Ishikawa (cell line): Measurements from ENCODE around the gene GSTO2.

Experiments used
- CEBPB ChIP-seq: IDR thresholded peaks from 2 replicates; pipeline ENCODE4 v1.6.1; 2012
- CREB1 ChIP-seq: IDR thresholded peaks from 2 replicates; pipeline ENCODE4 v1.6.1; 2012; ENCODE audit warnings: low read depth
- EGR1 ChIP-seq: IDR thresholded peaks from 2 replicates; pipeline ENCODE4 v1.6.1; 2012
- EP300 ChIP-seq: IDR thresholded peaks from 2 replicates; pipeline ENCODE4 v1.6.1; 2012; ENCODE audit warnings: borderline replicate concordance
- FOXM1 ChIP-seq: IDR thresholded peaks from 2 replicates; pipeline ENCODE4 v1.6.1; 2012; ENCODE audit warnings: low read depth, borderline replicate concordance
- MAX ChIP-seq: IDR thresholded peaks from 2 replicates; pipeline ENCODE4 v1.6.1; 2012
- NFIC ChIP-seq: IDR thresholded peaks from 2 replicates; pipeline ENCODE4 v1.6.1; 2012
- RAD21 ChIP-seq: IDR thresholded peaks from 2 replicates; pipeline ENCODE4 v1.6.1; 2012; ENCODE audit warnings: low read depth
- TAF1 ChIP-seq: IDR thresholded peaks from 2 replicates; pipeline ENCODE4 v1.6.1; 2012; ENCODE audit warnings: low read depth, mild to moderate bottlenecking
- TCF12 ChIP-seq: IDR thresholded peaks from 2 replicates; pipeline ENCODE4 v1.6.1; 2012; ENCODE audit warnings: low read depth
- TEAD4 ChIP-seq: IDR thresholded peaks from 2 replicates; pipeline ENCODE4 v1.6.1; 2012
- USF1 ChIP-seq: IDR thresholded peaks from 2 replicates; pipeline ENCODE4 v1.6.1; 2012
- YY1 ChIP-seq: IDR thresholded peaks from 2 replicates; pipeline ENCODE4 v1.6.1; 2012; ENCODE audit warnings: low read depth
- ZBTB7A ChIP-seq: IDR thresholded peaks from 2 replicates; pipeline ENCODE4 v1.6.1; 2012; ENCODE audit warnings: low read depth
- TF ChIP-seq, protein P1 (sequence below): IDR thresholded peaks from 2 replicates; pipeline ENCODE4 v1.6.1; 2012; ENCODE audit warnings: low read depth, mild to moderate bottlenecking

Gene GSTO2

GRCh38 chr10:104258209-104258608 lies 10.8 kb upstream of the GSTO2 start:
- TF ChIP-seq CEBPB (no peak), CREB1 (no peak), RAD21 (no peak), USF1 (no peak), TAF1 (no peak), EGR1 (no peak), YY1 (no peak), TCF12 (no peak), ZBTB7A (no peak), EP300 (no peak), MAX (no peak), NFIC (no peak), FOXM1 (no peak), TEAD4 (no peak)
- TF ChIP-seq, protein P1, sequence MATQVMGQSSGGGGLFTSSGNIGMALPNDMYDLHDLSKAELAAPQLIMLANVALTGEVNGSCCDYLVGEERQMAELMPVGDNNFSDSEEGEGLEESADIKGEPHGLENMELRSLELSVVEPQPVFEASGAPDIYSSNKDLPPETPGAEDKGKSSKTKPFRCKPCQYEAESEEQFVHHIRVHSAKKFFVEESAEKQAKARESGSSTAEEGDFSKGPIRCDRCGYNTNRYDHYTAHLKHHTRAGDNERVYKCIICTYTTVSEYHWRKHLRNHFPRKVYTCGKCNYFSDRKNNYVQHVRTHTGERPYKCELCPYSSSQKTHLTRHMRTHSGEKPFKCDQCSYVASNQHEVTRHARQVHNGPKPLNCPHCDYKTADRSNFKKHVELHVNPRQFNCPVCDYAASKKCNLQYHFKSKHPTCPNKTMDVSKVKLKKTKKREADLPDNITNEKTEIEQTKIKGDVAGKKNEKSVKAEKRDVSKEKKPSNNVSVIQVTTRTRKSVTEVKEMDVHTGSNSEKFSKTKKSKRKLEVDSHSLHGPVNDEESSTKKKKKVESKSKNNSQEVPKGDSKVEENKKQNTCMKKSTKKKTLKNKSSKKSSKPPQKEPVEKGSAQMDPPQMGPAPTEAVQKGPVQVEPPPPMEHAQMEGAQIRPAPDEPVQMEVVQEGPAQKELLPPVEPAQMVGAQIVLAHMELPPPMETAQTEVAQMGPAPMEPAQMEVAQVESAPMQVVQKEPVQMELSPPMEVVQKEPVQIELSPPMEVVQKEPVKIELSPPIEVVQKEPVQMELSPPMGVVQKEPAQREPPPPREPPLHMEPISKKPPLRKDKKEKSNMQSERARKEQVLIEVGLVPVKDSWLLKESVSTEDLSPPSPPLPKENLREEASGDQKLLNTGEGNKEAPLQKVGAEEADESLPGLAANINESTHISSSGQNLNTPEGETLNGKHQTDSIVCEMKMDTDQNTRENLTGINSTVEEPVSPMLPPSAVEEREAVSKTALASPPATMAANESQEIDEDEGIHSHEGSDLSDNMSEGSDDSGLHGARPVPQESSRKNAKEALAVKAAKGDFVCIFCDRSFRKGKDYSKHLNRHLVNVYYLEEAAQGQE, result no peak

GRCh38 chr10:104259456-104259855 lies 9.5 kb upstream of the GSTO2 start:
- TF ChIP-seq ZBTB7A (no peak), EP300 (no peak), USF1 (no peak), TCF12 (no peak), MAX (no peak), RAD21 (no peak), CREB1 (no peak), CEBPB (no peak), TEAD4 (no peak), EGR1 (no peak), TAF1 (no peak), YY1 (no peak), NFIC (no peak)
- TF ChIP-seq, protein P1, result no peak

- TF ChIP-seq YY1, result no peak
Observed at GRCh38 chr10:104259999-104260774, 8.8 kb upstream of the GSTO2 start.

GRCh38 chr10:104260775-104261115 lies 8.2 kb upstream of the GSTO2 start:
- TF ChIP-seq RAD21 (no peak), CREB1 (no peak)

DNA sequence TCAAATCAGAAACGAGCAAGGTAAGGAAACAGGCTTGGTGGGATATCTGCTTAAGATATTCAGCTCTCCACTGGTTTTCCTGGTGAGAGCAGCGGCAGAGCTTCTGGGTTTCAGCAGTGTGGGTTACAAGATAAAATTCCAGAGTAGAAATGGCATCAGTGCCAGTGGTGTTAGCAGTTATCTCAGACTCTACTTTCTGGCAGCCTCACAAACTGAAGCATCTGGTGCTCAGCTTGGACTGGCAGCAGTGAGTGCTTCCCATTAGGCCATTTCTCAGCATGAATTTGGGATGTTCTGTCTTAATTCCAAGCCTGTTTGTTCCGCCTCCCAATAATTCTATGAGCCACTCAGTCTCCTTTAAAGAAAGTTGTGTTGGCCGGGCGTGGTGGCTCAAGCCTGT lies 6.9 kb upstream of the GSTO2 start:
- TF ChIP-seq CREB1 (no peak), MAX (no peak), FOXM1 (no peak), TAF1 (no peak), RAD21 (no peak), TEAD4 (no peak), EP300 (no peak), NFIC (no peak), USF1 (no peak), YY1 (no peak), CEBPB (no peak), EGR1 (no peak), TCF12 (no peak), ZBTB7A (no peak)
- TF ChIP-seq, protein P1, result no peak
